CD14-positive monocyte (primary cell): ENCODE data around the gene PFKP. TPM values are rescaled to one million over a fixed set of nuclear protein-coding genes. Genes with fewer than 3 reads are reported as not detected.
A peak's percentile ranks its signal among the peaks of the same experiment; 100 is the strongest.

Experiments
- DNase-seq, 3 donors: peaks; one replicate each; pipeline ENCODE4 v3.0.0-alpha.2; 2011 to 2022
- H2AFZ ChIP-seq: 2 replicates; pipeline ENCODE4 v1.6.0; 2012; ENCODE audit warnings: mild to moderate bottlenecking, low read depth, low read length, inconsistent platforms; ENCODE audit not compliant: insufficient read depth, poor library complexity, severe bottlenecking
- H3K27ac ChIP-seq, 2 donors: 1 replicate in 1 of 2; 2 replicates in 1 of 2; pipeline ENCODE4 v1.5.1; 2012 to 2013; ENCODE audit warnings: low read length in 2 of 2, control low read depth in 1 of 2, inconsistent platforms in 1 of 2, low read depth in 1 of 2, mild to moderate bottlenecking in 1 of 2
- H3K27me3 ChIP-seq, 2 donors: one replicate each; pipeline versions ENCODE4 v1.6.0 to v1.6.1; 2011 to 2013; ENCODE audit warnings: low read length in 2 of 2; ENCODE audit not compliant: control insufficient read depth in 2 of 2, insufficient read depth in 2 of 2
- H3K36me3 ChIP-seq, 2 donors: replicated peaks in 1 of 2; 1 replicate in 1 of 2; 2 replicates in 1 of 2; pipeline versions ENCODE4 v1.5.1 to v1.6.1; 2012 to 2013; ENCODE audit warnings: low read length in 2 of 2, control low read depth in 1 of 2, inconsistent platforms in 1 of 2, mild to moderate bottlenecking in 1 of 2; ENCODE audit not compliant: insufficient read depth in 2 of 2, control insufficient read depth in 1 of 2
- H3K4me1 ChIP-seq, 2 donors: 1 replicate in 1 of 2; 2 replicates in 1 of 2; pipeline versions ENCODE4 v1.5.1 to v1.6.1; 2012 to 2013; ENCODE audit warnings: low read length in 2 of 2, control low read depth in 1 of 2, inconsistent platforms in 1 of 2, mild to moderate bottlenecking in 1 of 2, moderate library complexity in 1 of 2; ENCODE audit not compliant: insufficient read depth in 2 of 2, control insufficient read depth in 1 of 2
- H3K4me2 ChIP-seq: replicated peaks from 2 replicates; pipeline ENCODE3; 2012; ENCODE audit warnings: low read length, moderate library complexity, mild to moderate bottlenecking; ENCODE audit not compliant: poor library complexity, severe bottlenecking; ENCODE audit errors: extremely low read depth
- H3K4me3 ChIP-seq, 3 experiments: fragments of 200-600 bp in 1 of 3; sonication (generic) in 1 of 3; replicated peaks in 1 of 3; 1 replicate in 2 of 3; 2 replicates in 1 of 3; pipeline ENCODE4 v1.5.1; 2011 to 2013; ENCODE audit warnings: low read length in 3 of 3, mild to moderate bottlenecking in 3 of 3, control low read depth in 2 of 3, low read depth in 2 of 3, inconsistent platforms in 1 of 3, moderate library complexity in 1 of 3
- H3K79me2 ChIP-seq: 2 replicates; pipeline ENCODE4 v1.6.0; 2012; ENCODE audit warnings: mild to moderate bottlenecking, control low read depth, inconsistent platforms, low read length, moderate library complexity; ENCODE audit not compliant: insufficient read depth
- H3K9ac ChIP-seq: 2 replicates; pipeline ENCODE4 v1.6.0; 2017; ENCODE audit warnings: low read length, mild to moderate bottlenecking; ENCODE audit not compliant: insufficient read depth, poor library complexity, severe bottlenecking
- H3K9me3 ChIP-seq, 2 donors: replicated peaks in 1 of 2; 1 replicate in 1 of 2; 2 replicates in 1 of 2; pipeline versions ENCODE4 v1.5.1 to v1.6.1; 2012 to 2013; ENCODE audit warnings: low read length in 2 of 2, control low read depth in 1 of 2; ENCODE audit not compliant: control insufficient read depth in 1 of 2, insufficient read depth in 1 of 2
- H4K20me1 ChIP-seq: 2 replicates; pipeline ENCODE4 v1.6.0; 2012; ENCODE audit warnings: mild to moderate bottlenecking, low read length, control low read depth, moderate library complexity; ENCODE audit not compliant: insufficient read depth
- H3K27ac Mint-ChIP-seq, 7 donors: one replicate each; pipeline ENCODE4 v1.8.0; 2020; ENCODE audit warnings: mild to moderate bottlenecking in 7 of 7, mixed read lengths in 7 of 7, moderate library complexity in 6 of 7, inconsistent platforms in 2 of 7
- H3K27me3 Mint-ChIP-seq, 3 donors: one replicate each; pipeline ENCODE4 v1.8.0; 2021 to 2022; ENCODE audit warnings: low read depth in 3 of 3, mild to moderate bottlenecking in 3 of 3, mixed read lengths in 3 of 3, moderate library complexity in 3 of 3, inconsistent platforms in 1 of 3
- H3K36me3 Mint-ChIP-seq, 2 donors: one replicate each; pipeline ENCODE4 v1.8.0; 2020; ENCODE audit warnings: mixed read lengths in 2 of 2, inconsistent platforms in 1 of 2, mild to moderate bottlenecking in 1 of 2
- H3K4me1 Mint-ChIP-seq: one replicate; pipeline ENCODE4 v1.8.0; 2020; ENCODE audit warnings: mild to moderate bottlenecking, mixed read lengths
- H3K4me3 Mint-ChIP-seq, 2 donors: one replicate each; pipeline ENCODE4 v1.8.0; 2020; ENCODE audit warnings: mild to moderate bottlenecking in 2 of 2, mixed read lengths in 2 of 2, moderate library complexity in 1 of 2
- H3K9me3 Mint-ChIP-seq, 7 donors: one replicate each; pipeline ENCODE4 v1.8.0; 2020 to 2022; ENCODE audit warnings: mixed read lengths in 7 of 7, mild to moderate bottlenecking in 6 of 7, moderate library complexity in 6 of 7, inconsistent platforms in 2 of 7
- CTCF ChIP-seq: fragments of 200-600 bp; IDR thresholded peaks from one replicate; pipeline ENCODE4 v1.8.0; 2022; ENCODE audit warnings: antibody characterized with exemption, mild to moderate bottlenecking
- whole genome bisulfite sequencing: methylation state at CpG from one replicate; pipeline ENCODE4 v1.1.5; 2013; ENCODE audit warnings: missing lambda C conversion rate; ENCODE audit not compliant: insufficient coverage; 5-methylcytosine and 5-hydroxymethylcytosine counted together
- intact Hi-C, 2 donors: fragments of 100-400 bp; cut with micrococcal nuclease; formaldehyde crosslinking; loops; one replicate each; pipeline versions ENCODE4 v1.15.0 to v1.15.1; 2023
- polyA plus RNA-seq, 3 donors: library from polyadenylated mRNA; depleted of rRNA in 1 of 3; unstranded in 2 of 3; stranded (reverse) in 1 of 3; fragments of 300-500 nt in 2 of 3; fragments of >200 nt in 1 of 3; fragmentation: Illumina TruSeq in 2 of 3; gene quantifications; 1 replicate in 2 of 3; 2 replicates in 1 of 3; pipeline ENCODE4 v1.2.3, GENCODE V29; 2012 to 2021

Gene PFKP
- polyA plus RNA-seq, 3 donors = 6.5 to 14.2 (median 8.1) TPM

- H3K9me3 Mint-ChIP-seq = no peaks in the 10 kb centered on the region
- Histone ChIP-seq H3K79me2 (no peaks in the 10 kb centered on the region), H3K36me3 (peaks cover 92 to 100% of the 10 kb centered on the region in 2 donors), H2AFZ (no peak overlapping the region), H4K20me1 (no peaks in the 10 kb centered on the region), H3K27me3 (no peaks in the 10 kb centered on the region), H3K9ac (no peak overlapping the region), H3K4me3 (no peak overlapping the region), H3K4me1 (no peaks in the 10 kb centered on the region), H3K4me2 (no peak overlapping the region), H3K9me3 (no peaks in the 10 kb centered on the region), H3K27ac (no peak overlapping the region)
- TF ChIP-seq CTCF = no peak
- no peak for DNase-seq
- intact Hi-C loops = no loop called here
- H3K4me1 Mint-ChIP-seq = no peaks in the 10 kb centered on the region
- H3K27me3 Mint-ChIP-seq = peaks cover 0 to 2% (median 0%) of the 10 kb centered on the region in 3 donors
- peak overlapping the region in 2 of 7 donors; percentile 29 to 85 for H3K27ac Mint-ChIP-seq
- peaks cover 78 to 92% of the 10 kb centered on the region in 2 donors for H3K36me3 Mint-ChIP-seq
- 100% methylated on average over 4 of the region's 9 CpGs for WGBS
- no peak overlapping the region for H3K4me3 Mint-ChIP-seq
Observed at GRCh38 chr10:3163879-3164278, 96.5 kb downstream of the PFKP start.

GRCh38 chr10:3165196-3165595 is 97.8 kb downstream of the PFKP start:
- H3K9ac ChIP-seq = no peak overlapping the region
- WGBS = 95% methylated on average over 4 of the region's 9 CpGs
- H3K4me3 ChIP-seq = no peak overlapping the region
- Mint-ChIP-seq H3K9me3 (no peaks in the 10 kb centered on the region), H3K36me3 (peaks cover 76 to 85% of the 10 kb centered on the region in 2 donors), H3K27me3 (peaks cover 0 to 2% (median 0%) of the 10 kb centered on the region in 3 donors), H3K4me3 (no peak overlapping the region), H3K27ac (no peak overlapping the region), H3K4me1 (no peaks in the 10 kb centered on the region)
- H3K79me2 ChIP-seq = no peaks in the 10 kb centered on the region
- no peak overlapping the region for H3K27ac ChIP-seq
- no peaks in the 10 kb centered on the region for H4K20me1 ChIP-seq
- intact Hi-C loops = no loop called here
- H3K36me3 ChIP-seq = peaks cover 86 to 97% of the 10 kb centered on the region in 2 donors
- DNase-seq = no peak
- H2AFZ ChIP-seq = no peak overlapping the region
- no peak for TF ChIP-seq CTCF
- no peaks in the 10 kb centered on the region for H3K4me1 ChIP-seq
- H3K27me3 ChIP-seq = no peaks in the 10 kb centered on the region
- H3K4me2 ChIP-seq = no peak overlapping the region
- no peaks in the 10 kb centered on the region for H3K9me3 ChIP-seq
